SHP77 treated with DMSO at 0.1 percent for 48 hours (cell line): ENCODE results near the gene VEGFB.

ENCODE experiments used
- DNase-seq: peaks from one replicate; lab custom pipeline; 2025; lab: John Stamatoyannopoulos, UW

The VEGFB gene

DNA sequence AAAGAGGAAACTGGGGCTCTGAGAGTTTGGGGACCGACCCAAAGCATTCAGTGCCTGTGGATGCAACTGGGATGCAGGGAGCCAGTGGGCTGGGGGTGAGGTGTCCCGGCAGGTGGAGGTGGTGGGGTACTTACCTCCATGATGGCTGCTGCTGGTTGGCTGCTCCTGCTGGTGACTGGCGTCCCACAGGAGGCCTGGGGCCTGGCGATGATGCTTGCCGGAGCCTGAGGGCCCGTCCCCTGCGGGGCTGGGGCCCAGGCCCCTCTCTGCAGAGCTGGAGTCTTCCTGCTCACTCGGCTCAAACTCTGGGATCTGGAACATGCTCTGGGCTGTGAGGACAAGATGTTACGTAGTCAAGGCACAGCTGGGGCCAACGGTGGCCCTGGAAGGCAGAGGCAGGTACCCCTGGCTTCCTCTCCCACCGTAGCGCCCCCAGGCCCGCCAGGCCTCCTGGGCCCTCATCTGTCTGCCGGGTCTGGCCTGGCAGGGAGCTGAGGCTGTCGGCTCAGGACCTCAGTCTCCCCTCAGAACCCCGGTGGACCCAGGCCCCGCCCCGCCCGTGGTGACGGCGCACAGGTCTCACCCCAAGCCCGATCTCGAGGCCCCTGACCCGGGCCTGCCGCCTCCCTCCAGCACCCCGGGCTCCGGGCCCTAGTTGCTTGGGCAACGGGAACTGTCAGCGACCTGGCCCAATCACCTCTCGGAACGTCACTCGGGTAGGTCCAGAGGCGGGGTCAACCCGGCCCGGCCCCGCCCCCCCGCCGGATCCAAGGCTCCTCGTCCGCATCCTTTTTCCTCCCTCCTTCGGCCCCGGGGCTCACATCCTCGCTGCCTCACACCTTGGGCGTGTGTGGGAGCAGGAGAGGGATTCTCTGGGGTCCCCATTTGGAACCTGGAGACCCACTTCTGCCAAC is 49.9 kb downstream of the VEGFB start, which contains the start of gene BAD:
BAD (minus strand) TSS at position 618 of the 914 bp plus-strand sequence; CDS start at position 321, 297 bp downstream.
- peak; percentile 73 for DNase-seq

DNA sequence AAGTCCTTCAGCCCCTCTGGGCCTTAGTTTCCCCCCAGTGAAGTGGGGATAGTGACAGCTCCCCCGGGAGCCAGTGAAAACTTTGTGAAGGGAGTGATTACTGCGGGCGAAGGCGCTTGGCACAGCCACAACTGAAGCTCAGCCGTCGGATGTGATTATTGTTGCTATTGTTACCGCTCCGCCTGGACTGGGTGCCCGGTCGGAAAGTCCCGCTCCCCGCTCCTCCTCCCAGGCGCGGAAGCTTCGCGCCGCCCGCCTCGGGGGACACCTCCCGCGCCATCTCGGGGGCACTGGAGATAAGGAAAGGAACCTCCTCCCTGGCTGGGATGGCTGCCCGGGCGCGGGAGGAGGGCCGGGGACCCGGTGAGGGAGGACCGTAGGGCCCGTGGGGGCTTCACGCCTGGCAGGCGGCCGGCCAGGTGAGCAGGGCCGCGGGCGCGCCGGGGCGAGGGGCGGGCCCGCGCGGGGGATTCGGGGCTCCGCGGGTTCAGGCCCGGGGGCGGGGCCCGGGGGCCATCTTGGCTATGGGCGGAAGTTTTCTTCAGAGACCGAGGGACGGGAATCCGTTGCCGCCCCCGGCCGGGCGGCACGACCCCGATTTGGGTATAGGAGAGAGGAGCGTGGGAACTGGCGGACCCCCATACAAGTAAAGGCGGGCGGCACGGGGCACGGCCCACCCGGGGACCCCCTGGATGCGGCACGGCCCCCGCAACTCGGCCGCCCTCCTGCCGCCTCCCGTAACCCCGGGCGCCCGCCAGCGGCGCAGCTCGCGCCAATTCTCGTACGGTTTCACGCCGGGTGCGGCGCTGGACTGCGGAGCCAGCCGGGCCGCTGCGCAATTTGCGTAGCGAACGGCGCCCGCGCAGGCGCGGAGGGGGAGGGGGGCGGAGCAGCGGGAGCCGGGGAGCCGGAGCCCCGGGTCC is 50.8 kb downstream of the VEGFB start, which contains the start of gene GPR137:
GPR137 (plus strand) TSS at position 887 of the 923 bp plus-strand sequence. CDS start 677 bp downstream, outside the sequence.
- DNase-seq = peak; percentile 57

DNA sequence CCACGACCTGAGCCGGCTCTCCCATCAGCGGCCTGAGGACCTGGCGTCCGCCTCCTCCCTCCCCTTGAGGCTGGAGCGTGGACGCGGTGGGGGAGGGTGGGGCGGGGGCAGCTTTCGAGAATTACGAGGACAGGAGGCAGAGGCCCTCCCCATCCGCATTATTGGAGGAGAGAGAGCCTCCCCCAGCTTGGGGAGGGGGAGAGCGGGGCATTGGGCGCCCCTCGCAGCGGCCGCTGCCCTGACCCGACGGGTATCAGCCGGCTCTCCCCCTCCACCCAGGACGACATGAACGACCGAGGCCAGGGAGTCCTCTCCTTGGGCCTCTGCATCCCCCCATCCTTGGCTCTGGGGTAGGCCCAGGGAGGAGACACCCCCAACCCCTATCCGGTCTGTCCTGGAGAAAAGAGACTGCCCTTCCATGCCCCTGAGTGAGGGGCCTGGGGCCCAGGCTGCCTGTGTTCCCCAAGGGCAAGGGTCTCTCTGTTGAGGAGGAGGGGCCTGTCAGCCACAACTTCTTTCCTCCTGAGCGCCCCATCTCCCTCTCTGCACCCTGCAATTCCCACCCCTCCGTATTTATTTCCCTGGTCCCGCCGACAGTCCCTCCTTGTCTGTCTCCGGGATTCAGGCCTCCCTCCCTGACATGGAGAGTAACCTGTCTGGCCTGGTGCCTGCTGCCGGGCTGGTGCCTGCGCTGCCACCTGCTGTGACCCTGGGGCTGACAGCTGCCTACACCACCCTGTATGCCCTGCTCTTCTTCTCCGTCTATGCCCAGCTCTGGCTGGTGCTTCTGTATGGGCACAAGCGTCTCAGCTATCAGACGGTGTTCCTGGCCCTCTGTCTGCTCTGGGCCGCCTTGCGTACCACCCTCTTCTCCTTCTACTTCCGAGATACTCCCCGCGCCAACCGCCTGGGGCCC is 51.8 kb downstream of the VEGFB start:
- DNase-seq = peak; percentile 24

DNA sequence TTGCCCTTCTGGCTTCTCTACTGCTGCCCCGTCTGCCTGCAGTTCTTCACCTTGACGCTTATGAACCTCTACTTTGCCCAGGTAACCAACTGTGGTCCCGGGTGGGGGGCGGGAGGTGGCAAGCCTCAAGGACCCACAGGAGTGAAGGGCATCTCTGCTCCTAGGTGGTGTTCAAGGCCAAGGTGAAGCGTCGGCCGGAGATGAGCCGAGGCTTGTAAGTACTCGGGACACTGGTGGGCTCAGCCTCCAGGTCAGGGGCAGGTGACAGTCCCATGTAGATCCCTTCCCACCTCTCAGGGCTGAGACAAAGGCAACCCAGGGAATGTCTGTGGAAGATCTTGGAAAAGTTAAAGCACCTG is 52.4 kb downstream of the VEGFB start:
- DNase-seq = no peak

DNA sequence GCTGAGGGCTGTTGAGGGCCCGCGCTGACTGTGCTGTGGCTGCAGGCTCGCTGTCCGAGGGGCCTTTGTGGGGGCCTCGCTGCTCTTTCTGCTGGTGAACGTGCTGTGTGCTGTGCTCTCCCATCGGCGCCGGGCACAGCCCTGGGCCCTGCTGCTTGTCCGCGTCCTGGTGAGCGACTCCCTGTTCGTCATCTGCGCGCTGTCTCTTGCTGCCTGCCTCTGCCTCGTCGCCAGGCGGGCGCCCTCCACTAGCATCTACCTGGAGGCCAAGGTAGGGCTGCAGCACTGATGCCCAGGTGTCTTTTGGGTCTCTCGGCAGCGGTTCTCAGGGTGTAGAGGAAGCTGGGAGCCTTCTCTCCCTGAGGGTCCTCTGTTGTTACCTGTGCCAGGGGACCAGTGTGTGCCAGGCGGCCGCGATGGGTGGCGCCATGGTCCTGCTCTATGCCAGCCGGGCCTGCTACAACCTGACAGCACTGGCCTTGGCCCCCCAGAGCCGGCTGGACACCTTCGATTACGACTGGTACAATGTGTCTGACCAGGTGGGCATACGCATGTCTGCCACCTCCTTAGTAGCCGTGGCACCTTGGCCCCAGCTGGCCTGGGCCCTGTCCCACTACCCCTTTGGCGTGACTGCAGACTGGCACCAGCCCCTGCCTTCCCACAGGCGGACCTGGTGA is 53.4 kb downstream of the VEGFB start:
- no peak for DNase-seq

DNA sequence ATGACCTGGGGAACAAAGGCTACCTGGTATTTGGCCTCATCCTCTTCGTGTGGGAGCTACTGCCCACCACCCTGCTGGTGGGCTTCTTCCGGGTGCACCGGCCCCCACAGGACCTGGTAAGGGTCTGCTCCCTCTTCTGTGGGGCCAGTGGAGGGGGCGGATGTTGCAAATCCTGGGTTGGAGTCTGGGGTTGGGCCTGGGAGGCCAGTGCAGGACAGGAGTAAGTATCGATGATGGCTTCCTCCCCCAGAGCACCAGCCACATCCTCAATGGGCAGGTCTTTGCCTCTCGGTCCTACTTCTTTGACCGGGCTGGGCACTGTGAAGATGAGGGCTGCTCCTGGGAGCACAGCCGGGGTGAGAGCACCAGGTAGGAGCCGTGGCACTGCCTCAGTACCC is 54.0 kb downstream of the VEGFB start:
- no peak for DNase-seq
